NCI-H2029 (cell line): ENCODE measurements around the gene SRCIN1.
A peak's percentile ranks its signal among the peaks of the same experiment; 100 is the strongest.

Experiments
- DNase-seq: peaks from one replicate; lab custom pipeline; 2025; lab: John Stamatoyannopoulos, UW

The SRCIN1 gene

DNA sequence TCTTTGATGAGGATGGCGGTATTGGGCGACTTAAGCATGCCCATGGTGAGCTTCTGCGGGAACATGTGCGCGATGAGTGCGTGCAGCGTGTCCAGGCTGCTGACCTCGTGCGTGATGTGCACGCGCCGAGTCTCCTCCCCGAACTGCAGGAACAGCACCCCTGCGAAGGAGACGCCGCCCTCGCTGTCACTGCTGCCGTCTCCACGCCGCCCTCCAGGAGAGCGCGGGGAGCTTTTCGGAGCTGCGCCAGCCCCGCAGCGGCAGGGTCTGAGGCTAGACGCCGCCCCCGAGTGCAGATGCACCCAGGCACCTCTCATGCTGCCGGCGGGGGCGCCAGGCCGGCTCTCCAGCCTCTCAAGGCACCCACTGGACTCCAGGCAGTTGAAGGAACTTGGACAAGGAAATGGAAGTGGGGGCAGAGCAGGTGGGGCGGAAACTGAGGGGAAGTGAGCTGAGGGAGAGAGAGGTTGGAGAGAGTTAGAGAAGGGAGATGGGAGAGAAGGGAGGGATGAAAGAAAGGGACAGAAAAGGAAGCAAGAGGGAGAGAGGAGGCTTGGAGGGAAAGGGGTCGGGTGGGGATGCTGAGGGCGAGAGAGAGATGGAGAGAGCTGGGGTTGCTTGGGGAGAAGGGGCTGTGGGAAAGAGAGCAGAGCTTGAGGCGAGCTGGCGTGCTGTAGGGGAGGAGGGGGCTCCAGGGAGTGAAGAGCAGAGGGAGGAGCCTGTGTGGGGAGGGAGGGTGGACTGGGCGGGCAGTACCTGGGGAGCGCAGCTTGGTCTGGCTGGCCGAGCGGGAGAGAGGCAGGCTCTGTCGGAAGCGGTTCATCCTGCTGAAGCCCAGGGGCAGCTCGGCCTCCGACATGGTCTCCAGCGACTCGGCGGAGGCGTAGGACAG, 42.1 kb downstream of the SRCIN1 start:
- no peak for DNase-seq

DNA sequence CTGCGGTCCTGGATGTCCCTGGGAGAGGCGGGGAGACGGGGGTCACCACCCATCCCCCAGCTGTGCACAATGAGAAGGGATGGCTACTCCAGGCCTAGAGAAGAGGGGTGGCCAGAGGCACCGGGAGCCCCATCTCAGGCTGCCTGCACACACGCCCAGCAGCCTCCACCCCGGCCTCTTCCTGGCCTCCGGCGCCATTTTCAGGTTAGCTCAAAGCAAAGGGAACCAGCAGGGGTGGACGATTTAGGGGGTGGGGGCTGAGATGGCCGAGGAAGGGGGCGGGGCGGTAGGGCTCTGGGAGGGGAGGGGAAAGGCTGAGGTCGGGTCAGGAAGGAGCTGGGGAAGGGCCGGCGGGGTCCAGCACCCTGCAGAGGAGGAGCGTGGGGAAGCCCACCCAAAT, 42.8 kb downstream of the SRCIN1 start:
- DNase-seq, result no peak

DNA sequence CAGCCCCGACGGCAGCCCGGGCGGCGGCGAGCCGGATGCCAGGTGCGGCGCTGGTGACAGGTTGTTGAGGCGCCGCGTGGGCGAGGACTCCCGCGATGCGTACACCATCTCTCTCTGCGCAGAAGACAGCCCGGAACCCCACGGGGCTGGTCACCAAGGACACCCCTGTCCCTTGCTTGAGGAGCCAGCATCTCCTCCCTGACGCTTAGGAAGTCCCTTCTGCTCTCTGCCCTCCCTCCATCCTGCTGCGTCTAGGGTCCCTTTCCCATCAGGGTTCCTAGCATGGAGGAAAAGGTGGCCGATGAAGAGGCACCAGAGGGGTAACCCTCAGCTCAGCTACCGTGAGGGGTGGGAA, 43.6 kb downstream of the SRCIN1 start:
- no peak for DNase-seq

DNA sequence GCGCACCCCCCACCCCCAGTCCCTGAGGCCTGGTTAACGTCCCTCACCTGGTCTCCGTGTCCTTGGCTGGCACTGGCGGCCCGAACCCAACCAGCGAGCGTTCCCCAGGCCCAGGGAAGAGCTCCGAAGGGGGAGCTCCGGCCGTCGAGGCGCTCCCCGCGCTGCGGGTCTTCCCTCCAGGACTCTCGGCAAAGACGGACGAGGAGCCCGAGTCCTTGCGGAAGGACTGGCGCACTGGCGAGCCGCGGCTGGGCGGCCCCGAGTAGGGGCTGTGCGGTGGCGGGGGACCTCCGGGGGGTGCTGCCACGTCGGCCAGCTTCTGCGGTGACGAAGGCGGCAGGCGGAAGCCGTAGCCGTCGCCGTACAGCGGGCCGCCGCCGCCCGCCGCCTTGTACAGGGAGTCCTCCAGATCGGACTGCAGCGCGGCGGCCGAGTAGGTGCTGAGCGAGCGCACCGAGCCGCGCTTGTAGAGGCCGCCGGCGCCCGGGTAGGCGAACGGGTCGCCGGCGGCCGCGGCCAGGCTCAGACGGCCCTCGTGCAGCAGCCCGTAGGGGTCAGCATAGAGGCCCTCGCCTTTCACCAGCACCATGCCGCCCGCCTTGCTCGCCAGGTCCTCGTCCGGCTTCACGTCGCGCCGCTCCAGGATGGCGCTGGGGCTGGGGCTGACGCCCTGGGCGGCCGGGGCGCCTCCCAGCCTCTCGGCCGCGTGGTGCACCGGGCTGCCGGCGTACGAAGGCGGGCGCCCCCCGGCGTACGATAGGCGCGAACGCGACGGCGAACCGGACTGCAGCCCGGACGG, 44.1 kb downstream of the SRCIN1 start:
- DNase-seq, result no peak

DNA sequence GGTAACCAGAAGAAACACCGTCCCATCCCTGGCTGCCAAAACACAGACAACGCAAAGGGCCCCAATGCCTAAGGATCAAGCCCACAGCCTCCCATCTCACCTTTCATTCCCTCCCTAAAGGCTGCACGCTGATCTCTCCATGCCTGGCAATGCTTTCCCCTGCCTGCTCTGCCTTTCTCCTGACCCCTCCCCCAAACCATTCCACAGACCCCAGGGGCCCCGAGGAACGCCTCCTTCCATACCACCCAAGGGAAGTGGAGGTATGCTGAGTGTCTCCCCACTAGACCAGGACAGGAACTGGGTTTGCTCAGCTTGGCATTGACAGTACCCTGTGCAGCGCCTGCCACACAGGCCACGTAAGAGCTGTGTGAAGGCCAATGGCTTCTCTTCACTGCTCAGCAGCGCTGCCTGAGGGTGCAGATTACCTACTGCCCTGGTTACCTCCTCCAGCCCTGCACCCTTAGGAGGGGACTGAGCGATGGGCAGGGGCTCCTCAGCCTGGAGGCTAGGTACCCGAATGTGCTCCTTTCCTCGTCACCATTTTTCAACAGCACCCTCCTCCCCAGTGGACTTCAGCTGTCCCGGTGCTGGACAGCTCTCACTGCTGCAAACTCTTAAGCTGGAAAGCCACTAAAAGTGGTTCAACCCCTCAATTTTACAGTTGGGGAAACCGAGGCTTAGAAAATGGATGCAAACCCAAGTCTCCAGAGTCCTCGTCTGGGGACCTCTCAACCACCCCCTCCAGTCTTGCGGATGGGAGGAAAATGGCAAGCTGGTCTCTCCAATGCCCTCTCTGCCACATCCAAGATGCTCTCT, 45.0 kb downstream of the SRCIN1 start:
- no peak for DNase-seq

DNA sequence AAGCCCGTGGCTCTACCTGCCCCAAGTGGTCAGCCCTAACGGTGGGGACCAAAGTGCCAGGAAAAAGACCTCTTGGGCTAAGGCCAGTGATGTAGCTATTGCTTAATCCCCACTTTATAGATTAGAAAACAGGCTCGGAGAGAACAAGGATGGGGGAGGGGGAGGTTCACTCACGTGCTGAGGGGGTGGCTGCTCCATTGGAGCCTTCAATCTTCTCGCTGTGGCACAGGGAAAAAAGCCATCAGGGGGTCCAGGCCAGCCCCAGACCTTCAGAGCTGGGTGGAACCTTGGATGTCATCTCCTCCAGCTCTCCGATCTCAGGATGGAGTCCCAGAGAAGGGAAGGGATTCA, 45.9 kb downstream of the SRCIN1 start:
- no peak for DNase-seq

DNA sequence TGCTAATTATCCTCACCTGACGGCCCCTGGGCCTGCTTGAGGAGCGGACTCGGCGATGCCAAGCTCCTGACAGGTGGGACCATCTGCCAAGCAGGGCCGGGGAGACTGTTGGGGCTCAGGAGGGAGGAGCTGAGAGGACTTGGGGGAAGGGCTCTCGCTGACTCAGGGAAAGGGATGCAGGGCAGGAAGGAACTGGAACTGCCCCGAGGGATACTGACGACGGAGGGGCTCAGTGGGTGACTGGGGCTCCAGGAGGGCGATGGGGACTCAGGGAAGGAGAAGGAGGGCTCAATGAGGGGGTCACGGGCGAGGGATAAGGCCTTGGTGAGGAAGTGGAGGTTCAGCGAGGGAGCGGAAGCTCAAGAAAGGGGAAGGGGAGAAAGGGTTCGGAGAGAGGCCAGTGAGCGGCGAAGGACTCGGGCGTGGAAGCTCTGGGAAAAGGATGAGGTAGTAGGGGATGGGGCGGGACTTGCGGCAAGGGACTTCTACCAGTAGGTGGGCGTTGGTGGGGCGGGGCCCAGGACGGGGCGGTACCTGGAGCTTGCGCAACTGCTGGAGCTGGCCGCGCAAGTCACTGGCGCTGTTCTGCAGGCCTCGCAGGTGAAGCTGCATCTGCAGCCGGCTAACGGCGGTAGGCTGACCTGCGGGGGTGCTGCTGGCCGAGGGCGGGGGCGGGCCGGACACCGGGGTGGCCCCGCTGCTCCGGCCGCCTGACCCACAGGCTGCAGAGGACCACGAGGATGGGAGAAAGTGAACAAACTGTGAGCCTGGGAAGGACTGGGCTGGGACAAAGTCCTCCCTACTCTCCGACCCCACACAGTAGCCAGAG, 46.5 kb downstream of the SRCIN1 start:
- peak; percentile 85 for DNase-seq

DNA sequence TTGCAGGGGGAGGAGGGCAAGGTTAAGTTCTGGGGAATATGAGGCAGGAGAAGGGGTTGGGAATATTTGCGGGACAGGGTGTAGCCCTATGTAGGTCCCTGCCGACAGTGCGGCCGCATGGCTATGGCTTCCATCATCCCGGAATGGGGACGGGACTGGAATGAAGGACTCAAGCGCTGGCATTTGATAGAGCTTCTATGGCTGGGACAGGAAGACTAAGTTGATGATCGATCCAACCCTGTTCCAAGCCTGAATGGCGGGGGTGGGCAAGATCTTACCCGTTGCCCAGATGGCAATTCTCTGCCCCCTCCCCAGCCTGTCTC, 47.1 kb downstream of the SRCIN1 start:
- DNase-seq, result no peak

DNA sequence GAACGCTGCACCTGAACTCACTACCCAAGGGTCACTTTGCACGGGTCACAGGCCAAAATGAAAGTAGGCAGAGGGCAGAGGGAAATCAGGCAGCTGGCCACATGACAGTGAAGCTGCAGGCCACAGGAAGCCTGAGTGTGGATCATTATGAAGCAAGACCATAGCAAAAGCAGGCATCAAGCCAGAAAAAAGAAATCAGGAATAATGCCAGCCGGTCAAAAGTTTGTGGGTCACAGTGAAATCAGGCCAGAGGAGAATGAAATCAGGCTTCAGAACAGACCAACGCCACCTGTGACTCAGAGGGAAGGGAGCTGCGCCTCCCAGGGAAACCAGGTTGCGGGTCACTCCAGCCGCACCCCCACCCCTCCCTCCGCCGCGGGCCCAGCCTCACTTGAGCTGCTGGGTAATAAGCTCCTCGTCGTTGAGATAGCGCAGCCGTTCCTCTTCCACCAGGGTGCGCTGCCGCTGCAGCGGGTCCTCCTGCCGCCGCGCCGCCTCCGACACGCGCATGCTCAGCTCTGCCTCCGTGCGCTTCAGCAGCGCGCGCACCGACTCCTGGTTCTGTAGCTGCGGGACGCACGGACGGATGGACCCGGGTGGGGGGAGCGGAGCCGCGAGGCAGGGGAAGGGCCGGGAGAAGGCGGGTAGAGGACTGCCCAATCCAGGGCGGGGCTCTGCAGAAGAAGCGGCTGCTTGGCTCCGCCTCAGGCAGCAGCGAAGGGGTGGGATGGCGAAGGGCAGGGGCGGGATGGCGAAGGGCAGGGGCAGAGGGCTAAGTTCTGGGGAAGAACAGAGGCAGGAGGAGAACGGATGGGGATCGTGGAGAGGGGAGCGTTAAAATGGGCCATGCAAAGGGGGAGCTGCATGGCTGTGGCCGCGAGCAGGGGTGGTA, 47.7 kb downstream of the SRCIN1 start:
- DNase-seq, result peak; percentile 93

DNA sequence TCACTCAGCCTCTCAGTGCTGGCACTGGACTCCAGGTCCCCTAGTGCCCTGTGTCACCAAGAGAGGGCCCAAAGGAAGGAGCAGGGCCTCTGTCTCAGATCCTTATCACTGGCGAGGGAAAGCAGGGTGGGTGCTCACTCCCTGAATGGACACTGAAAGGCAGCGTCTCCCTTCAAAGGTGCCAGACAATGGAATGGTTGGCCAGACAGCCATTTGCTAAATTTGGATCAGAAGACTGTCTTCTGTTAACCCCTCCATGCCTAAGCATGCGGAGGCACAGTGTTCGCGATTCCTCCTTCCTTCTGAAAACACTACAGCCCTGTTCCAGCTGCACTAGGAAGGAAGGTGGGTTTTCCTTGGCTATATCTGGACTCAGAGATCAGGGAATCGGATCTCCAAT, 48.4 kb downstream of the SRCIN1 start:
- DNase-seq, result no peak

DNA sequence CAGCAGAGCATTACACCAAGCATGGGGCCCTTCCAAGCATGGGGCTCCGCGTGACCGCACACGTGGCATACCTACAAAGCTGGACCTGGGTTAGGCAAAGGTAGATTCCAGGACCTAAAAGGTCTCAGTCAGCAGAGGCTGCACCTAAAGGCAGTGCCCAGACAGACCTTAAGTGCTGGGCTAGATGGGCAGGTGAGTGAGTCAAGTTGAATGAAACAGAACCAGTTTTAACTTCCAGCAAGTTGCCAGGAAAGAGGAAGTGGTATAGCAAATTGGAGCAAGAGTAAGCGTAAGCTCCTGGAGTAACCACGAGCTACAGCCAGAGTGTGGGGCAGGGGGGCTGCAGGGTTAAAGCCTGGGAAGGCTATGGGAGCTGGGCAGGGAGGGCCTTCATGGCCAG, 49.5 kb downstream of the SRCIN1 start:
- no peak for DNase-seq

DNA sequence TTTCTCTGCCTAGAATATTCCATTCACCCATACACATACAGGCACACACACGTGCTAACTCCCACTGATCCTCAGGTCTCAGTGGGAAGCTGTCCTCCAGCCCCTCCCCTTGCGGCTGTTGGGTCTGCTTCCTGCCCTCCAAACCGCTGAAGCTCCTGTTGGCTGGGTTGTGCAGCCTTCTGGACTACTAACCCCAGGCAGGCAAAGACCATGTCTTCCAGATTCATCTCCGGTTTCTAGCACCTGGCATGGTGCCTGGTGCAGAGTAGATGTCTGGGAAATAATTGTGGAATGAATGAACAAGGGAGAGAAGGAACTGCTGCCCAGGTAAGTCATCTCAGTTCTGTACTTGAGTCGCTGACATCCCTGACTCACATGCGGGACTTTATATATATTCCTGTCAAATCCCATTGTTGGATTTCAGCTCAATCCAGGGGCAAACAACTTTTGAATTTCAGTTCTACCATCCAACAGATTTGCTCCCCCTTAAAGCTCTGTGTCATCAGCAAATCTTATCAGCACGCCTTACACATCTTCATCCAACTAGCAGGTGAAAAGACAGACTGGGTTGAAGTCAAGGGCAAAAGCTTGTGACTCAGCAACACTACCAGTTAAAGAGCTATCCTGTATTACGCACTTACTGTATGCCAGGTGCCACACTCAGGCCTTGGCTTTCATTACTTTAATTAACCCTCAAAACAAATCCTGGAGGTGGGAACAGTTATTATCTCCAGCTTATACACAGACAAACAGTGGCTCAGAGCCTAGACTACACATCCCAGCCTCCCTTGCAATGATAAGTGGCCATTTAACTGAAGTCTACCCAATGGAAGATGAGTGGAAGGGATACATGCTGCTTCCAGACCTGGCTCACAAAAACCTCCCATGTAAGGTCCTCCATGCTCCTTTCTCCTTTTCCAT, 51.1 kb downstream of the SRCIN1 start:
- DNase-seq, result peak; percentile 73

DNA sequence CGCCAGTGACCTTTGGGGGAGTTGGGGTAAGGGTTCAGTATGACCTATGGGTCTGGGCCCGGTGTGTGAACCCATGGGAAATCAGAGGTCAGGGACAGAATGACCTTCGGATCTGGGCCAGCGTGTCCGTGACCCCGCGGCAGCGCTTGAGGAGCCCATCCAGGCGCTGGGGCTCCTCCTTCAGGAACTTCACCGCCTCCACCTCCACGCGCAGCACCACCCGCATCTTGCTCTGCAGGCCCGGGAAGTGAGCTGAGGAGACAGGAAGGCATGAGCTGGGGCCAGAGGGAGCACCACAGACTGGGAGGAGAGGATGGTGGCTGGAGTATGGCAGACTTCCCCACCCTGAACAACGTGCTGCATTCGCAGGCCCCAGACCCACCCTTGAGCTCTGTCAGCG, 53.4 kb downstream of the SRCIN1 start:
- no peak for DNase-seq

DNA sequence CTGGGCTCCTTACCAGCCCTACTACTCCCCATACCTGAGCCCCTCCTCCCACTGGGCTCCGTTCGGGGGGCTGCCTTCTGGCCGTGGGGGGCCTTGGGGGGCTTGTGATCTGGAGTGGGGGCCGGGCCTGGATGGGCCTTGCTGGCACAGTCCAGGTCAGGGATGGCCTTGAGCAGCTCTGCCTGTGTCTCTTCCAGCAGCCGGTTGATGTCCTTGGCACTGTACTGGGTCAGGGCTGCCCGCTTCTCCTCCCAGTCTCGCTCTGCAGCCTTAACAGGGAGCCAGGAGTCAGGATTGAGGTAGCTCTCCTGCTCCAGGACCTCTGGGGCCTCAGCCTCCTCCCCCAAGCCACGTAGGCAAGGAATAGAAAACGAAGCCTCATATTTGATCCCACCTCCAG, 54.6 kb downstream of the SRCIN1 start:
- no peak for DNase-seq

DNA sequence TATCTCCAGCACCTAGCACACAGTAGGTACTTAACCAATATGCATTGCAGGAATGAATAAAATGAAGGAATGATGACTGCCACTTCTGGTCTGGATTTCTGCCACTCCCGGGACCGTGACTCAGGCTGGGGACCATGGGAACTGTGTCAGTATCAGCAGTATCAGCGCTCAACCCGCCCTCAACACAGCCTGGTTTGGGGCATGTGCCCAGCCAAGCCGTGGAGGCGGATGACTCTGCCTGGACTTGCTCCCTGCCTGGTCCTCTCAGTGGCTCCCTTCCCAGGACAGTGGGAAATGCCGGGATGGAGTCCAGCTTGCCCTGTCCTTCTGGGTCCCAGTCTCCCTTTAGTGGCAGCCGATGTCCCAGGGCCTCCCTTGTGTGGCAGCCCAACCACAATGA, 55.1 kb downstream of the SRCIN1 start:
- DNase-seq, result no peak

DNA sequence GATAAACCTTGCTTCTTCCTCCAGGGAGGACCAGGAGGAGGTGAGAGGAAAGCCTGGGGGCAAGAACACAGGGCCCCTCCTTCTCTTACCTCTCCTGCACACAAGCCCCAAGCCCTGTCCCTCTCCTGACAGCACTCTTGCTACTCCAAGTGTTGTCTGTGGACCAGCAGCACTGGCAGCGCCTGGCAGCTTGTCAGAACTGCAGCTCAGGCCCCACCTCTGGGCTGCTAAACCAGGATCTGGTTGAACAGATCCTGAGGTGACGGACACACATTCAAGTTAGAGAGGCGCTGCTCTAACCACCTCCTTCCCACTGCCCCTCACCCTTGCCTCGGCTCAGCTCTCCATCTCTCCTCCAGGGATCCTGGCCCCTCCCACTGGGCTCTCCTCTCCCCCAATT, 56.5 kb downstream of the SRCIN1 start:
- no peak for DNase-seq

DNA sequence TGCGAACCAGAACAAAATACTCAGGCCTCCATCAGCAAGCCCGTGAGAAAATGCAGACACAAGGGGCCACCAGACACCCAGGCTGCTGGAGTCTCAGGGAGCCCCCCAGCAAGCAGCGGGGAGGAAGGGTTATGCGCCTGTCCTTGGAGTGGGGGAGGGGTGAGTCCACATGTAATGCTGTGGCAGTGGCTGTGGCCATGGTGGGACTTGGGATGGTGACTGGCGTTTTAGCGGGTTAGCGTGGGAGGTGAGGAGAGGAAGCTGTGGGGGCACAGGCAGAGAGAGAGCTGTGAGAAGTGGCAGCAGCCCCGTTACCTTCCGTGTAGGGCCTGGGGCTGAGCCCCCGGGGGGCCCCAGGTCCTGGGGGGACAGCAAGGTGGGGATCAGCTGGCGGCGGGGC, 58.3 kb downstream of the SRCIN1 start:
- DNase-seq, result no peak

DNA sequence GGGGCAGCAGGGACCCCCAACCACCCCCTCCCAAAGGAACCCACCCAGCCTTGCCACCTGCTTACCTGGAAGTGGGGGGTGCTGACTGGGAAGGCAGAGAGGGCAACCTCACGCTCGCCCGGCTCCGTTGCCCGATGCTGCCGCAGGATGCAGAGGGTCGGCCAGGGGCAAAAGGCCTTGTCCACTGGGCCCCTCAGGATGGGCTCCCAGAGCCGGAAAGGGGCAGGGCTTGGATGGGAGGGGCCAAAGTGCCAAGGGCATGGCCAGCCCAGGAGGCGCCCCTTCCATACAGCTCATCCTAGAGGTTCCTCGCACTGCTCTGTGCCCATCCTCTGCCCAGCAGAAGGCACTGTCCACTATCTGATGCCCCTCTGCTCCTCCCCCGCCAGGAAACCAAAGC, 59.4 kb downstream of the SRCIN1 start:
- no peak for DNase-seq

DNA sequence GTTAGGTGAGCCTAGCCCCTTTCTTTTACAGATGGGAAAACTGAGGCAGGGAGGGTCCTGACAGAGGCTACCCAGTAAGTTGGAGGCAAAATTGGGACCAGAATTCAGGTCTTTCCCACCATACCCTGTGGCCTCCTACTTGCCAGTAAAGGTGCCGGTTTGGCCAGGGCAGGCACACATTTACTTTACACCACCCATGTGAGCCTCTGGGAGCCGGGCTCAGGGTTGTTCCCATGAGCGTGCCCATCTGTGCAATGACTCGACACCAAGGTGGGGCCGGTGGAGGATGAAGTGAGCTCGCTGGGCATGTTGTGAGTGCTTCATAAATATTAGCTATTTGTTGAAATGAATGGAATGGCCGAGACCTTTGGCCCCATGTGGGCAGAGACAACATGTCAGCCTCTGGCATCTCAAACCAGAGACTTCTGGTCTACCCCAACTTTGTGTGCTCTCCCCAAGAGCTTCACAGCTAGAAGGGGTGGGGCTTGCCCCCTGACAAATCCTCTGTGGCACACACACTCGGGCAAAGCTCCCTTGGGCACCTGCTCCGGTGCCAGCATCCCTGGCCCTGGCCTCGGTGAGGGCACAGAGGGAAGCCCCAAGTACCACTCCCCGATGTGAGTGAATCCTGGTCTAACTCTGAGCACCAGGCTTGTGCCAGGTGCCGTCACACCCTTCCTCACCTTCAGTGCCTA, 60.1 kb downstream of the SRCIN1 start:
- DNase-seq, result no peak
